Left ventricle myocardium inferior (tissue), 1 donor: ENCODE measurements around the gene TRPM1. TPM values are rescaled to one million over a fixed set of nuclear protein-coding genes. Genes with fewer than 3 reads are reported as not detected.

Experiments
- DNase-seq: peaks from one replicate; pipeline ENCODE4 v3.0.0-alpha.2; 2020
- H3K27ac ChIP-seq: fragments of 200-600 bp; replicated peaks from 2 replicates; pipeline ENCODE4 v1.8.0; 2021
- H3K27me3 ChIP-seq: fragments of 200-600 bp; 2 replicates; pipeline ENCODE4 v1.8.0; 2021; ENCODE audit warnings: low read depth
- H3K36me3 ChIP-seq: fragments of 200-600 bp; 2 replicates; pipeline ENCODE4 v1.8.0; 2021
- H3K4me1 ChIP-seq: fragments of 200-600 bp; 2 replicates; pipeline ENCODE4 v1.8.0; 2021
- H3K4me3 ChIP-seq: fragments of 200-600 bp; 2 replicates; pipeline ENCODE4 v1.8.0; 2021; ENCODE audit warnings: mild to moderate bottlenecking, moderate library complexity
- H3K9me3 ChIP-seq: fragments of 200-600 bp; replicated peaks from 2 replicates; pipeline ENCODE4 v1.8.0; 2021
- intact Hi-C: fragments of 100-400 bp; cut with micrococcal nuclease; formaldehyde crosslinking; loops from one replicate; pipeline ENCODE4 v1.11.0; 2022
- total RNA-seq: library from RNA; stranded (reverse); fragmentation: NEBNext Ultra II Directional; extraction: Animal tissue kit (Norgen Biotek cat#: 25700); gene quantifications from one replicate; pipeline ENCODE4 v1.2.1, GENCODE V29; 2021
- TF ChIP-seq, protein P1 (sequence below): fragments of 200-600 bp; IDR thresholded peaks from 2 replicates; pipeline ENCODE4 v1.8.0; 2021; ENCODE audit warnings: antibody characterized with exemption, mild to moderate bottlenecking, borderline replicate concordance
- donor health status: DM: no; HTN: yes; CAD: no; lungs with severe emphysema.

TRPM1 gene
- total RNA-seq, 1 donor from 2014 or later, result not detected

DNA sequence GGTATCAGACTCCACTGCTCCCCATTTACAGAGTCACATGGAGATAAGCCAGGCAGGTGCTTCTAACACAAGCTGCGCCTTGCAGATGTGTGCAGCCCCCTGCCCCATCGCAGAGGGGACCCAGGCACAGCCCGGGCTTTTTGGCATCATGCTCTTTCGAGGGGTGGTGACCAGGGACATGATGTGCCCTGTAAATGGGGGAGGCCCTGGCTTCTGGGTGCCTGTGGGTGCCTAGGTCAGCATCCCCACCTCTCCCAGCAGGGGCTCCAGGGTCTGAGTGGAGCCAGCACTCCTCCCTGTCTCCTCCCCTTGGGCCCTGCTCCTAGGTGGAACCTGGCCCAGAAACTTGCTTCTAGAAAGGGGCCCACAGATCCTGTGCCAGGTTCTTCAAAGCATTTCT, 15.2 kb downstream of the TRPM1 start:
- intact Hi-C loops, result no loop called here
- no peak overlapping the region for H3K27ac ChIP-seq
- no peaks in the 10 kb centered on the region for H3K36me3 ChIP-seq
- no peaks in the 10 kb centered on the region for H3K9me3 ChIP-seq
- TF ChIP-seq, protein P1, sequence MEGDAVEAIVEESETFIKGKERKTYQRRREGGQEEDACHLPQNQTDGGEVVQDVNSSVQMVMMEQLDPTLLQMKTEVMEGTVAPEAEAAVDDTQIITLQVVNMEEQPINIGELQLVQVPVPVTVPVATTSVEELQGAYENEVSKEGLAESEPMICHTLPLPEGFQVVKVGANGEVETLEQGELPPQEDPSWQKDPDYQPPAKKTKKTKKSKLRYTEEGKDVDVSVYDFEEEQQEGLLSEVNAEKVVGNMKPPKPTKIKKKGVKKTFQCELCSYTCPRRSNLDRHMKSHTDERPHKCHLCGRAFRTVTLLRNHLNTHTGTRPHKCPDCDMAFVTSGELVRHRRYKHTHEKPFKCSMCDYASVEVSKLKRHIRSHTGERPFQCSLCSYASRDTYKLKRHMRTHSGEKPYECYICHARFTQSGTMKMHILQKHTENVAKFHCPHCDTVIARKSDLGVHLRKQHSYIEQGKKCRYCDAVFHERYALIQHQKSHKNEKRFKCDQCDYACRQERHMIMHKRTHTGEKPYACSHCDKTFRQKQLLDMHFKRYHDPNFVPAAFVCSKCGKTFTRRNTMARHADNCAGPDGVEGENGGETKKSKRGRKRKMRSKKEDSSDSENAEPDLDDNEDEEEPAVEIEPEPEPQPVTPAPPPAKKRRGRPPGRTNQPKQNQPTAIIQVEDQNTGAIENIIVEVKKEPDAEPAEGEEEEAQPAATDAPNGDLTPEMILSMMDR, result no peak
- peaks cover 3% of the 10 kb centered on the region for H3K27me3 ChIP-seq
- peaks cover 10% of the 10 kb centered on the region for H3K4me1 ChIP-seq
- H3K4me3 ChIP-seq, result no peak overlapping the region
- no peak for DNase-seq

DNA sequence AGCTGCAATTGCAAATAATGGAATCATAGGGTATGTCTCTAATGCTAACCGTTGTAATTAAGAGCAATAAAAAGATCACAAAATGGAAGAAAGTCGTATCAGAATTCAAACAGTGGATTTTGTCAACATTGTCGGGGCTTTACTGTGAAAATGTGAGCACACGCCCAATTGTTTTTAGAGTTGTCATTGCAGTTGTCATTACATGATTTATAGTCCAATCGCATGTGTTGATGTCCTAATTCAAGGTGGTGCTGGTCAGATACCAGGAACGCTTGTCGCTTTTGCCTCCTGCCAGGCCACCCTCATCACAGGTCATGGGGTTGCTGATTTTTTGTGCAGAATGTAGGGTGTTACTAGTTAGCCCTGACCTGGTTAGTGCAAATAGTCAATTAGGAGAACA, 16.2 kb downstream of the TRPM1 start:
- Histone ChIP-seq H3K36me3 (no peaks in the 10 kb centered on the region), H3K4me1 (peaks cover 16% of the 10 kb centered on the region), H3K27ac (no peak overlapping the region), H3K9me3 (no peaks in the 10 kb centered on the region), H3K27me3 (peaks cover 3% of the 10 kb centered on the region), H3K4me3 (no peak overlapping the region)
- intact Hi-C loops, result no loop called here
- DNase-seq, result no peak
- TF ChIP-seq, protein P1, result no peak

DNA sequence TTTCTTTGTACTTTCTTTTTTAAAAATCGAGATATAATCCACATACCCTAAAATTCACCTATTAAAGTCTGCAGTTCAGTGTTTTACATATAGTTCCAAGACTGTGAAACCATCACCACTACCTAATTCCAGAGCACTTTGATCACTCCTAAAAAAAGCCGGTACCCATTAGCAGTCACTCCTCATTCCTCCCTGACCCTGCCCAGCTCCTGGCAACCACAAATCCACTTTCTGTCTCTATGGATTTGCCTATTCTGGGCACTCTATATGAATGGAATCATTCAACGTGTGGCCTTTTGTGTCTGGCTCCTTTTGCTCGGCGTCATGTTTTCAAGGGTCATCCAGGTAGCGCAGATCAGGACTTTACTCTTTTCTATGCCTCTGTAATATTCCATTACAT, 17.3 kb downstream of the TRPM1 start:
- peaks cover 22% of the 10 kb centered on the region for H3K4me1 ChIP-seq
- H3K4me3 ChIP-seq, result no peak overlapping the region
- TF ChIP-seq, protein P1, result no peak
- intact Hi-C loops, result no loop called here
- H3K27me3 ChIP-seq, result peaks cover 3% of the 10 kb centered on the region
- H3K27ac ChIP-seq, result no peak overlapping the region
- H3K36me3 ChIP-seq, result no peaks in the 10 kb centered on the region
- DNase-seq, result no peak
- no peaks in the 10 kb centered on the region for H3K9me3 ChIP-seq

DNA sequence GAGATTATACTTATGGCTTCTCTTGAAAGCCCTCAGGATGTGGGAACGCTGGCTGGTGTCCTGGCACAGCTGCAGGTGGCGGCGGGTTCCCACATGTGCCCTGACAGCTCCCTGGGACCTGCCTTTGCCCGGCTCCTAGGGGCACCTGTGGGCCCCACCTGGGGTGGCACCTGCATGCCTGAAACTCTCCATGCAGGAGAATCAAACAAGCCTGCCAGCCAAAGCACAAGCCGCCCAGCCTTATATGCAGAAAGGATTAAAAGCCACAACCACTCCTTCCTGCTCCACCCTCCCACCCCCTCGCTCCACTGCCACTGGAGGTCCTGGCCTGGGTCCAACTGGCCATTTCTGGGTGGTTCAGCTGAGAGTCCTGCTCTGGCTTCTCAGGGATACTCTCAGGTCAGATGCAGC, 18.1 kb downstream of the TRPM1 start:
- H3K4me1 ChIP-seq, result peaks cover 30% of the 10 kb centered on the region
- TF ChIP-seq, protein P1, result no peak
- no peaks in the 10 kb centered on the region for H3K36me3 ChIP-seq
- peaks cover 3% of the 10 kb centered on the region for H3K27me3 ChIP-seq
- no peaks in the 10 kb centered on the region for H3K9me3 ChIP-seq
- DNase-seq, result no peak
- intact Hi-C loops, result no loop called here
- H3K4me3 ChIP-seq, result no peak overlapping the region
- H3K27ac ChIP-seq, result no peak overlapping the region

DNA sequence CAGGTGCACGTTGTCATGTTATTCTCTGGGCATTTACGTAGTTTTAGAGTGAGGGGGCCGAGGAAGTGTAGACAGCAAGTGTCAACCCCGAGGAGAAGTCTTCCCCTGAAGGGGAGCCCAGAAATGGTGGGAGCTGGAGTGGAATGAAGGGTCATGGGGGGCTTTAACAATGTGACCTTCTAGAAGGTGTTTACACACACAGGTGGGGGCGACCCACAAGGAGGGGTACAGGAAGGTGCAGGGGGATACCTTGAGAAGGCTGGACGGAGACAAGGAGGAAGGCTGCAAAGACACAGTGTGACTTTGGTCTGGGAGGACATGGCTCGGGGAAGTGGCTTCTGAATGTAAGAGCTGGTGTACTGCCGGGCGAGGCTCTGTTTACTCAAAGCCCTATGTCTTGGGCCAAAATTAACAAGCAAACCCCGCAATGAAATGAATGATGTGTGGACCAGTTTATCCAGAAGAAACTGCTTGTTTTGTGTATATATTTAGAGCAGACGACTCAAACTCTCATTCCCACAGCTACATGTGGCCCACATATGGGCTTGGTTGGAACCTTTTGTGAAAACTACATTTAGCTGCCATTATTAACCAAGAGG, 18.7 kb downstream of the TRPM1 start:
- Histone ChIP-seq H3K4me1 (peaks cover 30% of the 10 kb centered on the region), H3K4me3 (no peak overlapping the region), H3K36me3 (no peaks in the 10 kb centered on the region), H3K27ac (no peak overlapping the region), H3K27me3 (peaks cover 4% of the 10 kb centered on the region), H3K9me3 (no peaks in the 10 kb centered on the region)
- DNase-seq, result no peak
- TF ChIP-seq, protein P1, result no peak
- intact Hi-C loops, result no loop called here
